Activated T-helper 1 cell treated with anti-CD3 and anti-CD28 coated beads, Interleukin-12 subunit alpha, Interleukin-12 subunit beta, Interleukin-2, Interleukin-4 antibody, amounts not matched to agents 30 ng/mL and 10 ng/mL and 1 ng/mL, durations not matched to agents 14 hours and 24 hours and 36 hours (primary cell): ENCODE results near the gene RAB5A. TPM values are rescaled to one million over a fixed set of nuclear protein-coding genes. Genes with fewer than 3 reads are reported as not detected.
"Not testable (repeated sequence)": the region's sequence is repeated elsewhere in the genome, so short reads cannot be mapped to it uniquely, and the experiment has no call there.

Experiments used
- DNase-seq: peaks from one replicate; pipeline ENCODE4 v3.0.0; 2021; ENCODE audit warnings: low spot score
- H3K27ac Mint-ChIP-seq: one replicate; pipeline ENCODE4 v1.8.0; 2021; ENCODE audit warnings: mild to moderate bottlenecking, mixed read lengths
- H3K27me3 Mint-ChIP-seq: one replicate; pipeline ENCODE4 v1.8.0; 2022; ENCODE audit warnings: mild to moderate bottlenecking, moderate library complexity, mixed read lengths; ENCODE audit not compliant: insufficient read depth
- H3K36me3 Mint-ChIP-seq: one replicate; pipeline ENCODE4 v1.8.0; 2021; ENCODE audit warnings: low read depth, mixed read lengths
- H3K4me1 Mint-ChIP-seq: one replicate; pipeline ENCODE4 v1.8.0; 2021; ENCODE audit warnings: low read depth, mixed read lengths
- H3K4me3 Mint-ChIP-seq: one replicate; pipeline ENCODE4 v1.8.0; 2021; ENCODE audit warnings: mild to moderate bottlenecking, moderate library complexity, mixed read lengths
- H3K9me3 Mint-ChIP-seq: one replicate; pipeline ENCODE4 v1.8.0; 2021; ENCODE audit warnings: mixed read lengths
- intact Hi-C: fragments of 100-400 bp; cut with micrococcal nuclease; formaldehyde crosslinking; loops from one replicate; pipeline ENCODE4 v1.15.1; 2024
- total RNA-seq: library from RNA; stranded (reverse); gene quantifications from 2 replicates; pipeline ENCODE4 v1.2.3, GENCODE V29; 2022

Gene RAB5A
- total RNA-seq, 1 donor from 2014 or later = 62.2 TPM

DNA sequence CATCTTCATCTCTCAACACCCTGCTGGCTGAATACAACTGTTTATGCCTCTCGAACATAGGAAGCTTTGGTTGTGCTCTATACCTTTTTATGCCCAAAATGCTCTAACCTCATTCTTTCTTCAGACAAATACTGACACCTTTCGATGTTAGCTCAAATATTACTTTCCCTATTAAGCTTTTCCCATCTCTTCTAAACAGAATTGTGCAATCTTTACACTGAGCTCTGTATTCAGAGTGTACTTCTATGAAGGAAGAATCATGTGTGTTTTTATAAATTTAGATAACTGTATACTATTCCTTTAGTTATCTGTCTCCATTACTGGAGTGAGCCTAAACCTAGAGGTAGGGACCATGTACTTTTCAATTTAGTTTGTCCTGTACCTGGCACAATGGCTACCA lies 14.5 kb upstream of the RAB5A start:
- Mint-ChIP-seq H3K9me3 (peaks cover 6% of the 10 kb centered on the region), H3K4me3 (peak overlapping the region; percentile 50), H3K4me1 (peaks cover 44% of the 10 kb centered on the region), H3K27ac (peak overlapping the region; percentile 95), H3K36me3 (no peaks in the 10 kb centered on the region), H3K27me3 (peaks cover 3% of the 10 kb centered on the region)
- DNase-seq = no peak
- intact Hi-C loops = loop anchor here (5.0 to 10.0 kb wide), 3 partner anchors 1190 to 1528 kb away; no protein-coding TSS in a partner anchor

DNA sequence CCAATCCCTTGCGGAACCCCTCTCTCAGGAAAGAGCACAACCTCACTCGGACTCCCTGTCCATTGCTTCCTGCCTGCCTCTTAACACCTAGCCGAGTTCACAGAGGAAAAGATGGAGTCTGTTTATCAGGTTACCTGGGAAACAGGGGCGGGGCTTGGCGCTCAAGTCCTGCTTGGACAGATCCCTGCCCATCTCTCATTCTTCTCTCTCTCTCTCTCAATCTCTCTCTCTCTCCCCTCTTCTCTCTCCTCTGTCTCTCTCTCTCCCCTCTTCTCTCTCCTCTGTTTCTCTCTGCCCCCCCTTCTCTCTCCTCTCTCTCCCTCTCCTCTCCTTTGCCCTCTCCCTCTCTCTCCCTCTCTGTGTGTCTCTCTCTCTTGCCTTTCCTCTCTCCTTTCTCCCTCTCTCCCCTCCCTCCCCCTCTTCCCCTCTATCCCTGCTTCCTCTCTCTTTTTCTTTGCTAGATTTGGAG lies 12.8 kb upstream of the RAB5A start, which contains the start of gene EFHB:
Gene EFHB (minus strand): TSS at position 120 of the 469 bp plus-strand sequence. CDS start 199 bp downstream, outside the sequence.
- H3K4me3 Mint-ChIP-seq = no peak within 1 kb of the TSS
- H3K27me3 Mint-ChIP-seq = peaks cover 3% of the 10 kb centered on the region
- peak within 1 kb of the TSS; percentile 64 for H3K27ac Mint-ChIP-seq
- intact Hi-C loops = loop anchor here (5.0 to 10.0 kb wide), 3 partner anchors 1192 to 1529 kb away; no protein-coding TSS in a partner anchor
- no peak for DNase-seq
- H3K4me1 Mint-ChIP-seq = peaks cover 53% of the 10 kb centered on the region
- peaks cover 6% of the 10 kb centered on the region for H3K9me3 Mint-ChIP-seq
- H3K36me3 Mint-ChIP-seq = no peaks in the 10 kb centered on the region

DNA sequence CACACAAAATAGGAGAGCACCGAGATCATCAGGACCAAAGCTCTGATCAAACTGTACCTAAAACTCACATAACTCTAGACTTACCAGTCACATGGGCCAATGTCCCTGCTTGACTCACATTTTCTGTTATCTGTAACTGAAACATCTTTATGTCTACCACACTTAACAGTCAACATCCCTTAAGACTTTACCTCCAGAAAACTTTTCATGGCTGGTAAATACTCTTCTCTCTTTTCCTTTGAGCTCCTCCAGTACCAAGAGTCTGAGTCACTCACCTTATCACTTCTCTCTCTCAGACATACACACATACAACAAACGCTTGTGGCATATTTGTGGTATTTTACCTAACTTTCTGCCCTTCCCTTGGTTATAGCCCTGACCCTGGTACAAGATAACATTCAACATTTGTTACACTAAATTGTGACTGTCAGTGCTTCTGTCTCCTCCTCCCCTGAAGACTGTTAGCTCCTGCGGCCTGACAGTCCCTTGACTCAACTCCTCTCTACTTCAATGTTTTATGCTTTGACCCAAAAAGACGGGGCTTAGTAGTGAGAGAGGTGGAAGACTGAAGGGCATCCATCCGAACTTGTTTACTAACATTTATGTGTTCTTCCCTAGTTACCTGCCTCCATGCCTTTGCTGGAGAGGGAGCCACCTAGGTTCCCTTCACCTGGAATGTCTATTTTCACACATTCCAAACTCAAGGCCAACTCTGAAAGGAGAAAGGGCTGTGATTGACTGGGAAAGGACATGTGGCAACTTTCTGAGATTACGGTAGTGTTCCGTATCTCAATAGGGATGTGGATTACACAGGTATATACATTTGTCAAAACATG lies 9.2 kb upstream of the RAB5A start:
- no peaks in the 10 kb centered on the region for H3K36me3 Mint-ChIP-seq

DNA sequence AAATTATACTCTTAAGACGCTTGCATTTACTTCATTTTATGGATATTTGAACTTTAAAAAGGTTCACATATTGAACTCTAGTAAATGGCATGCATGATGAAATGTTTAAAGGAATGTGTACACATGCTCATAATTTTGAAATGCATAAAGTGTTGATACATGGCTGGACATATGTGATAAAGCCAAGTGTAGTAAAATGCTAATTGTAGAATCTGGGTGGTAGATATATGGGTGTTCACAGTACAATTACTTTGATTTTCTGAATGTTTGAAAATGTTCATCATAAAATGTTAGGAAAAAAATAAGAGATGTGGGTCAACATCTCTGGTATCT lies 8.6 kb upstream of the RAB5A start:
- no peak for DNase-seq
- intact Hi-C loops = loop anchor here (10.0 kb wide), 1 partner anchor 1533 kb away; no protein-coding TSS in a partner anchor
- H3K9me3 Mint-ChIP-seq = peaks cover 6% of the 10 kb centered on the region
- no peaks in the 10 kb centered on the region for H3K36me3 Mint-ChIP-seq
- no peak overlapping the region for H3K4me3 Mint-ChIP-seq
- H3K27ac Mint-ChIP-seq = no peak overlapping the region
- H3K4me1 Mint-ChIP-seq = peaks cover 29% of the 10 kb centered on the region
- H3K27me3 Mint-ChIP-seq = peaks cover 3% of the 10 kb centered on the region

More for the DNA sequence above, 9.2 kb upstream of the RAB5A start:
- peak overlapping the region; percentile 81 for H3K27ac Mint-ChIP-seq
- no peak overlapping the region for H3K4me3 Mint-ChIP-seq
- intact Hi-C loops = loop anchor here (1.0 to 10.0 kb wide), 3 partner anchors 9 to 1533 kb away; no protein-coding TSS in a partner anchor
- H3K9me3 Mint-ChIP-seq = peaks cover 6% of the 10 kb centered on the region
- peaks cover 35% of the 10 kb centered on the region for H3K4me1 Mint-ChIP-seq
- peaks cover 3% of the 10 kb centered on the region for H3K27me3 Mint-ChIP-seq
- no peak for DNase-seq

DNA sequence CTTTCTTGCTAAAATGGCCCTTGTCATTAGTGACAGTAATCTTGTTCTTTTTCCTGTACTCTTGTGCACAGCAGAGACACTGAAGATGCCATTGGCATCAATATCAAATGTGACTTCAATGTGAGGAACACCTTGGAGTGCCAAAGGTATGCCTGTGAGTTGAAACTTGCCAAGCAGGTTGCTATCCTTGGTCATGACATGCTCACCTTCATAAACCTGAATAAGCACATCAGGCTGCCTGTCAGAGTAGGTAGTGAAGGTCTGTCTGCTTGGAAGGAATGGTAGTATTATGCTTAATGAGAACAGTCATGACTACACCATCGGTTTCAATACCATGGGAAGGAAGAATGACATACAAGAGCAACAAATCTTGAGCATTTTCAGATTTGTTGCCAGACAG lies 6.3 kb upstream of the RAB5A start:
- Mint-ChIP-seq H3K27me3 (no peaks in the 10 kb centered on the region), H3K4me1 (peaks cover 16% of the 10 kb centered on the region), H3K27ac (no peak overlapping the region), H3K9me3 (no peaks in the 10 kb centered on the region), H3K36me3 (peaks cover 2% of the 10 kb centered on the region), H3K4me3 (no peak overlapping the region)
- no peak for DNase-seq
- intact Hi-C loops = no loop called here

DNA sequence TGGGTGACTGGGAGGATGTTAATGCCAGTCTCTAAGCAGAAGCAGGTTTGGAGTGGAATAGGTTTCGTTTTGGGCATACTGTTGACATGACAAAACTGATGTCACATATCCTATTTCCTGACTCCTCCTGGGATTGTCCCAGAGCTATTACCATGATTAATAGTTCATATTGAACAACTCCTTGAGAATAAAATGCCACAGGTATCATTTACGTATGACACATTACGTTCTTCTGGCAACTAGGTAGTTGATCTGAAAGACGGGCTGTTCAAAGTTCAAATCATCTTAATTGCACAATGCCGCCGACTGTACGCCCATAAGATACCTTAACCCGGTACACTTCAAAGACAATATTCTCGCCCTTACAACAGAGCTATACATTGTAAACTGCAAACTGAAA lies 1.4 kb upstream of the RAB5A start:
- Mint-ChIP-seq H3K9me3 (no peaks in the 10 kb centered on the region), H3K27me3 (no peaks in the 10 kb centered on the region), H3K27ac (peak overlapping the region; percentile 14), H3K4me1 (peaks cover 35% of the 10 kb centered on the region), H3K4me3 (peak overlapping the region; percentile 92), H3K36me3 (peaks cover 2% of the 10 kb centered on the region)
- no peak for DNase-seq
- intact Hi-C loops = loop anchor here (5.0 kb wide), 1 partner anchor 1503 kb away; no protein-coding TSS in a partner anchor

DNA sequence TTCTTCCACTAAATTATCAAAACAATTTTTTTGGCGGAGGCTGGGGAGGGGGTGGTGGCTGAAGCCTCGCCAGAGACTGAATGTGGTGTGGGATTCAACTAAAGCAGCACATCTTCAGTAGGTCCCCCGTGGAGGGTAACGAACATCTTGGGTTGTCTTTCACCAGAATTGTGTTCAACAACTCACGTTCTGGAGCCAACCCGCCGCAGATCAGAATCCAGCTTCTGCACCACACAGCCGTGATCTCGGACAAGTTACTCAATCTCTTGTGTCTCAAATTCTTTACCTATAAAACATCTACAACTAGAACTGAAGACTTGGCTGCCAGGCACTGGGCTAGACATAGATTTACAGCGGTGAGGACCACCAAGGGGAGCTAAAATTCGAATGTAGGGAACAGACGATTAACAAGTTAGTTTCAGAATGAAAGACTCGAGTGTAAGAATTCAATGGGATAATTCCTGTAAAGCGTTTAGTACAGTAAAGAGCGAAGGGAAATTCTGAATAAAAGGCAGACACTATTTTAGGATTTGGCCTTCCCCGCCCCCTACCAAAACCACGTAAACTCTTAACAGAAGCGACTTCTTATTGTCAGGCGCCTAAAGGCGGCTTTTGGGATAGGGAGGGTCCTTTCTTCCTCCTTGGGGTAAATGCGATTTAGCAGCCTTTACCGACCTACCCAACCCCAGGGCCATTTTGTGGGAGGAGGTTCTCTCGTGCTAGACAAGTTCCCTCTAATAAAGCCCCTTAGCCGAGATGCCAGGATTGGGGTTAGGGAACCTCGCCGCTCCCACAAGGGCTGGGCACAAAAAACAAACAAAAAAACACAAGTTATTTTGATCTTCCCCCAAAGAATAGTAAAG lies 697 bp upstream of the RAB5A start:
- H3K27me3 Mint-ChIP-seq = no peaks in the 10 kb centered on the region
- DNase-seq = no peak
- intact Hi-C loops = loop anchor here (1.0 to 5.0 kb wide), 3 partner anchors 9 to 1504 kb away; no protein-coding TSS in a partner anchor

DNA sequence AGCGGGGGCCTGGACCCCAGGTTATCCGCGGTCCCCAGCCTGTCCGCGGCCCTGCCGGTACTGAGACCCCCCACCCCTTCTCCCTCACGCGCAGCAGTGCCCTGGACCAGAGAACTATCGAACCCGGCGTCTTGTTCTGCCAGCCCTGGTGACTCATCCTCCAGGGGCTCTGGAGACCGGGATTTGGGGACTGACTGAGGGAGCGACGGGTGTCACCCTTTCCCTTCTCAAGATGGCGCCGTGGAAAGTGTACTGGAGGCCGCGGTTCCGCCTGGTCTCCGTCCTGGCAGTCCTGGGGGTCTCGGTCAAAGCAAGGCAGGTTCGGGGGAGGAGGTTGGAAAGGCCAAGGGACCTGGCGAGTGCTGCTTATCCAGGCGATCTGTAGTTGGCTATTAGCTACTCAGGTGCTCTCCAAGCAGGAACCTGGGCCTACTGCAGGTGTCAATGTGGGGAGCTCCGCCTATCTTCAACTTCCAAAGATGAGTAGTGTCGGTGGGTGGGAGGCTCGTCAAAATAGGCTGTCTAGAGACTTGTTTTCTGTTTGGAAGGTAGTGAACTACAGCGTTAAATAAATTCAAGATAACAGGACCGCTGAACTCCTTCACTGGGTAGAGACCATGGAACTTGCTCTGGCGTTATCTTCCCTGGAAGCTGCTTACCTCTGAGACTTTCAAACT lies 790 bp downstream of the RAB5A start:
- intact Hi-C loops = loop anchor here (1.0 to 5.0 kb wide), 7 partner anchors 16 to 1505 kb away; partner anchors contain the start of gene SGO1

More for the DNA sequence above, 697 bp upstream of the RAB5A start:
- peak overlapping the region; percentile 97 for H3K27ac Mint-ChIP-seq
- peaks cover 41% of the 10 kb centered on the region for H3K4me1 Mint-ChIP-seq
- H3K36me3 Mint-ChIP-seq = peaks cover 7% of the 10 kb centered on the region
- no peaks in the 10 kb centered on the region for H3K9me3 Mint-ChIP-seq
- H3K4me3 Mint-ChIP-seq = peak overlapping the region; percentile 92

DNA sequence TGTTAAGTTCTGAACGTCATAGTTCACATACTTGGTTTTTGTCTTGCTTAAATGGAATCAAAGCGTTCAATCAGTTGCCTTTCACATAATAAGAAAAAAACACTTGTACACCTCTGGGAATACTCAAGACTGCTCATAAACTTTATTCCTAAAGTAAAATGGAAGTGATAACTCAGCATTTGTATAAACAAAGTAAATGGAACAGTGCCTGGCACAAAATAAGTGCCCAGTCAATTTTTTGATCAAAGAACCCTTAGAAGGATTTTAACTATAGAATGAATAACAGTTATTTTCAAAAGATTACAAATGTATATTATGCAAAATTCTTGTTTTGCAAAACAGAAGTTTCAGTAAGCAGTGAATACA lies 1.3 kb downstream of the RAB5A start:
- Mint-ChIP-seq H3K9me3 (no peaks in the 10 kb centered on the region), H3K36me3 (peaks cover 23% of the 10 kb centered on the region), H3K4me3 (peak overlapping the region; percentile 92), H3K27ac (peak overlapping the region; percentile 97), H3K27me3 (no peaks in the 10 kb centered on the region), H3K4me1 (peaks cover 52% of the 10 kb centered on the region)
- no peak for DNase-seq
- intact Hi-C loops = loop anchor here (5.0 kb wide), 1 partner anchor 1506 kb away; no protein-coding TSS in a partner anchor

More for the DNA sequence above, 790 bp downstream of the RAB5A start:
- DNase-seq = peak; percentile 33
- Mint-ChIP-seq H3K36me3 (peaks cover 17% of the 10 kb centered on the region), H3K27me3 (no peaks in the 10 kb centered on the region), H3K27ac (peak overlapping the region; percentile 97), H3K4me1 (peaks cover 52% of the 10 kb centered on the region), H3K4me3 (peak overlapping the region; percentile 92), H3K9me3 (no peaks in the 10 kb centered on the region)

DNA sequence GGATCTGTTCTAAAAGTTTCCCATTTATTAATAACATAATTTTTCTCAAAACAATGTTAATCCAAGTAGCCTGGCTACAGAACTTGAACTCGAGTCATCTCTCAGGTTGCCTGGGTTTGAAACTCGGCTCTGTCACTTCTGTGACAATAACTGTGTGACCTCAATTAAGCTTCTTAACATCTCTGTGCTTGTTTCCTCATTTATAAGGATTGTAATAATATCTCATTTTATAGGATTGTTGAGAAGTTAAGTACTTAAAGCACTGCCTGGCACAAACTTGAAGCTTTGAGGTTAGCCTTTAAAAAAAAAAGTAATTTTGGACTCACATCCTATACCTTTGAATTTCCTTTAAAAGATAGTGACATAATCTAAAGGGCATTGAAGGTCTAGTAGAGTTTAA lies 3.4 kb downstream of the RAB5A start:
- Mint-ChIP-seq H3K27me3 (no peaks in the 10 kb centered on the region), H3K4me3 (no peak overlapping the region), H3K4me1 (peaks cover 52% of the 10 kb centered on the region), H3K36me3 (peaks cover 28% of the 10 kb centered on the region), H3K27ac (no peak overlapping the region), H3K9me3 (no peaks in the 10 kb centered on the region)
- intact Hi-C loops = no loop called here
- DNase-seq = no peak

DNA sequence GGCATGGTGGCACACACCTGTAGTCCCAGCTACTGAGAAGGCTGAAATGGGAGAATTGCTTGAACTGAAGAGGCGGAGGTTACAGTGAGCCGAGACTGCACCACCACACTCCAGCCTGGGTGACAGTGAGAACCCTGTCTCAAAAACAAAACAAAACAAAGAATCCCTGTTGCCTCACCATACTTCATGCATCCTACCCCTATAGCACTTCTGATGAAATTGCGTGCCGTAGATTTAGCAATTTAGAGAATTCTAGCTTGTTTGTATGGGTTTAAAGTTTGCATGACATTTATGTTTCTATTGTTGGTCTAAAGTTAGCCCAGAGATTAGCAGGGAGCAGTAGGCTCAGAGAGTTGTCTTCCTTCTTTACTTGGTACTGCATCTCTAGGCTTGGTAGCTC lies 7.8 kb downstream of the RAB5A start:
- intact Hi-C loops = no loop called here
- H3K27ac Mint-ChIP-seq = no peak overlapping the region

DNA sequence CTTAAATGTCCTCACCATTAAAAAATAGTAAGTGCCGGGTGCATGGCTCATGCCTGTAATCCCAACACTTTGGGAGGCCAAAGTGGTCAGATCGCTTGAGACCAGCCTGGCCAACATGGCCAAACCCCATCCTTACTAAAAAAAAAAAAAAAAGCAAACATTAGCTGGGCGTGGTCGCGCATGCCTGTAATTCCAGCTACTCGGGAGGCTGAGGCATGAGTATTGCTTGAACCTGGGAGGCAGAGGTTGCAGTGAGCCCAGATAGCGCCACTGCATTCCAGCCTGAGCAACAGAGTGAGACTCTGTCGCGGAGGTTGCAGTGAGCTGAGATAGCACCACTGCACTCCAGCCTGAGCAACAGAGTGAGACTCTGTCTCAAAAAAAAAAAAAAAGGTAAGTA lies 10.5 kb downstream of the RAB5A start:
- H3K27ac Mint-ChIP-seq, H3K9me3 Mint-ChIP-seq, DNase-seq, intact Hi-C loops, H3K27me3 Mint-ChIP-seq, H3K4me3 Mint-ChIP-seq: not testable (repeated sequence)
- Mint-ChIP-seq H3K4me1 (peaks cover 14% of the 10 kb centered on the region), H3K36me3 (peaks cover 41% of the 10 kb centered on the region)

More for the DNA sequence above, 7.8 kb downstream of the RAB5A start:
- Mint-ChIP-seq H3K36me3 (peaks cover 42% of the 10 kb centered on the region), H3K4me1 (peaks cover 28% of the 10 kb centered on the region), H3K27me3 (no peaks in the 10 kb centered on the region), H3K9me3 (no peaks in the 10 kb centered on the region), H3K4me3 (no peak overlapping the region)
- no peak for DNase-seq
